Astrocyte (in vitro differentiated cells and primary cell): ENCODE measurements around the gene MOGAT3. TPM values are rescaled to one million over a fixed set of nuclear protein-coding genes. Genes with fewer than 3 reads are reported as not detected.
"Not testable (repeated sequence)": the region's sequence is repeated elsewhere in the genome, so short reads cannot be mapped to it uniquely, and the experiment has no call there.

Experiments used
- DNase-seq: peaks from one replicate; pipeline ENCODE4 v3.0.0-alpha.2; 2010; ENCODE audit warnings: low read depth
- FAIRE-seq: peaks from 2 replicates; lab custom pipeline; 2011; peaks lifted over from hg19 to GRCh38; lab: Jason Lieb, UNC
- H2AFZ ChIP-seq: 2 replicates; pipeline ENCODE4 v1.6.0; 2012; ENCODE audit warnings: low read depth, low read length, inconsistent platforms
- H3K27ac ChIP-seq: 2 replicates; pipeline ENCODE4 v1.5.1; 2011; ENCODE audit warnings: low read depth, low read length, inconsistent platforms
- H3K27me3 ChIP-seq: 2 replicates; pipeline ENCODE4 v1.6.0; 2011; ENCODE audit warnings: low read length, inconsistent platforms; ENCODE audit not compliant: insufficient read depth
- H3K36me3 ChIP-seq: 2 replicates; pipeline ENCODE4 v1.5.1; 2011; ENCODE audit warnings: low read length, inconsistent platforms; ENCODE audit not compliant: insufficient read depth
- H3K4me1 ChIP-seq: 2 replicates; pipeline ENCODE4 v1.5.1; 2011; ENCODE audit warnings: low read length, inconsistent platforms; ENCODE audit not compliant: insufficient read depth
- H3K4me2 ChIP-seq: 2 replicates; pipeline ENCODE4 v1.6.0; 2012; ENCODE audit warnings: low read length, inconsistent platforms
- H3K4me3 ChIP-seq: 2 replicates; pipeline ENCODE4 v1.5.1; 2011; ENCODE audit warnings: low read depth, mild to moderate bottlenecking, low read length, inconsistent platforms; ENCODE audit not compliant: insufficient read depth
- H3K79me2 ChIP-seq: 2 replicates; pipeline ENCODE4 v1.6.0; 2012; ENCODE audit warnings: mild to moderate bottlenecking, low read length, inconsistent platforms; ENCODE audit not compliant: insufficient read depth
- H3K9ac ChIP-seq: 2 replicates; pipeline ENCODE4 v1.6.0; 2012; ENCODE audit warnings: mild to moderate bottlenecking, low read length, inconsistent platforms
- H3K9me3 ChIP-seq: 2 replicates; pipeline ENCODE4 v1.5.1; 2012; ENCODE audit warnings: low read depth, mild to moderate bottlenecking, low read length, inconsistent platforms; ENCODE audit not compliant: insufficient read depth
- H4K20me1 ChIP-seq: 2 replicates; pipeline ENCODE4 v1.6.0; 2012; ENCODE audit warnings: low read length, inconsistent platforms; ENCODE audit not compliant: insufficient read depth
- H3K27ac Mint-ChIP-seq: one replicate; pipeline ENCODE4 v1.8.0; 2021; ENCODE audit warnings: mild to moderate bottlenecking, mixed read lengths; ENCODE audit not compliant: unreplicated experiment
- H3K27me3 Mint-ChIP-seq: one replicate; pipeline ENCODE4 v1.8.0; 2021; ENCODE audit warnings: low read depth, mixed read lengths; ENCODE audit not compliant: unreplicated experiment
- H3K36me3 Mint-ChIP-seq: one replicate; pipeline ENCODE4 v1.8.0; 2021; ENCODE audit warnings: low read depth, mixed read lengths; ENCODE audit not compliant: unreplicated experiment
- H3K4me1 Mint-ChIP-seq: one replicate; pipeline ENCODE4 v1.8.0; 2021; ENCODE audit warnings: low read depth, mixed read lengths; ENCODE audit not compliant: unreplicated experiment
- H3K4me3 Mint-ChIP-seq: one replicate; pipeline ENCODE4 v1.8.0; 2021; ENCODE audit warnings: mild to moderate bottlenecking, moderate library complexity, mixed read lengths; ENCODE audit not compliant: unreplicated experiment
- H3K9me3 Mint-ChIP-seq: one replicate; pipeline ENCODE4 v1.8.0; 2021; ENCODE audit warnings: mild to moderate bottlenecking, mixed read lengths; ENCODE audit not compliant: unreplicated experiment
- CTCF ChIP-seq: IDR thresholded peaks from 2 replicates; pipeline ENCODE4 v1.5.1; 2011; ENCODE audit warnings: low read depth, mild to moderate bottlenecking, inconsistent platforms, low read length, moderate library complexity; ENCODE audit not compliant: insufficient read depth
- EZH2 ChIP-seq: IDR thresholded peaks from 2 replicates; pipeline ENCODE4 v1.6.1; 2012; ENCODE audit warnings: mild to moderate bottlenecking, low read length, inconsistent platforms; ENCODE audit not compliant: insufficient read depth
- total RNA-seq: library from RNA; stranded (reverse); gene quantifications from 2 replicates; pipeline ENCODE4 v1.2.1, GENCODE V29; 2021

Gene MOGAT3
- total RNA-seq, 1 donor from 2014 or later: not detected

GRCh38 chr7:101202603-101202918 is 1.7 kb upstream of the MOGAT3 start:
- Histone ChIP-seq H3K36me3 (no peaks in the 10 kb centered on the region), H3K27me3 (peaks cover 24% of the 10 kb centered on the region), H4K20me1 (peaks cover 8% of the 10 kb centered on the region), H3K4me1 (peaks cover 2% of the 10 kb centered on the region), H3K9ac (no peak overlapping the region), H3K27ac (no peak overlapping the region), H3K79me2 (no peaks in the 10 kb centered on the region), H3K4me2 (no peak overlapping the region), H3K4me3 (no peak overlapping the region), H3K9me3 (no peaks in the 10 kb centered on the region), H2AFZ (no peak overlapping the region)
- TF ChIP-seq EZH2: no peak
- no peak for TF ChIP-seq CTCF
- Mint-ChIP-seq H3K27ac (no peak overlapping the region), H3K27me3 (peaks cover 30% of the 10 kb centered on the region), H3K4me3 (no peak overlapping the region), H3K9me3 (no peaks in the 10 kb centered on the region), H3K4me1 (no peaks in the 10 kb centered on the region), H3K36me3 (no peaks in the 10 kb centered on the region)
- DNase-seq: no peak
- FAIRE-seq: no peak

- H3K27ac Mint-ChIP-seq: no peak overlapping the region
- H3K9ac ChIP-seq: no peak overlapping the region
- peaks cover 24% of the 10 kb centered on the region for H3K27me3 ChIP-seq
- peak overlapping the region; percentile 41 for H2AFZ ChIP-seq
- no peaks in the 10 kb centered on the region for H3K36me3 Mint-ChIP-seq
- DNase-seq: no peak
- H3K4me2 ChIP-seq: peak overlapping the region; percentile 44
- no peaks in the 10 kb centered on the region for H3K9me3 ChIP-seq
- no peaks in the 10 kb centered on the region for H3K9me3 Mint-ChIP-seq
- H3K4me3 Mint-ChIP-seq: no peak overlapping the region
- H3K4me1 ChIP-seq: peaks cover 2% of the 10 kb centered on the region
- no peak overlapping the region for H3K27ac ChIP-seq
- no peak for FAIRE-seq
- H3K79me2 ChIP-seq: no peaks in the 10 kb centered on the region
- H3K4me3 ChIP-seq: no peak overlapping the region
- H3K4me1 Mint-ChIP-seq: no peaks in the 10 kb centered on the region
- H3K36me3 ChIP-seq: no peaks in the 10 kb centered on the region
- H4K20me1 ChIP-seq: peaks cover 8% of the 10 kb centered on the region
- TF ChIP-seq EZH2: peak; percentile 92
- no peak for TF ChIP-seq CTCF
- H3K27me3 Mint-ChIP-seq: peaks cover 30% of the 10 kb centered on the region
Observed at GRCh38 chr7:101201695-101202602, 1.1 kb upstream of the MOGAT3 start.

GRCh38 chr7:101200504-101200861 is 353 bp downstream of the MOGAT3 start:
- TF ChIP-seq CTCF: no peak
- no peak for TF ChIP-seq EZH2
- no peak overlapping the region for H3K27ac ChIP-seq
- Mint-ChIP-seq H3K9me3 (no peaks in the 10 kb centered on the region), H3K36me3 (no peaks in the 10 kb centered on the region), H3K4me3 (no peak overlapping the region), H3K4me1 (no peaks in the 10 kb centered on the region), H3K27ac (no peak overlapping the region), H3K27me3 (peaks cover 30% of the 10 kb centered on the region)
- peaks cover 3% of the 10 kb centered on the region for H4K20me1 ChIP-seq
- no peak overlapping the region for H2AFZ ChIP-seq
- no peaks in the 10 kb centered on the region for H3K9me3 ChIP-seq
- no peak overlapping the region for H3K4me2 ChIP-seq
- H3K27me3 ChIP-seq: peaks cover 24% of the 10 kb centered on the region
- H3K36me3 ChIP-seq: no peaks in the 10 kb centered on the region
- H3K79me2 ChIP-seq: no peaks in the 10 kb centered on the region
- H3K4me1 ChIP-seq: peaks cover 2% of the 10 kb centered on the region
- FAIRE-seq (no peak), DNase-seq (no peak)
- no peak overlapping the region for H3K9ac ChIP-seq
- no peak overlapping the region for H3K4me3 ChIP-seq

- not testable (repeated sequence) for H3K9me3 Mint-ChIP-seq, H3K4me2 ChIP-seq, H3K4me1 Mint-ChIP-seq, H3K27ac Mint-ChIP-seq, H3K9me3 ChIP-seq, H3K36me3 Mint-ChIP-seq, H3K9ac ChIP-seq, H2AFZ ChIP-seq, H3K27ac ChIP-seq, DNase-seq, H3K4me1 ChIP-seq, FAIRE-seq, H4K20me1 ChIP-seq, H3K4me3 ChIP-seq, H3K79me2 ChIP-seq, H3K4me3 Mint-ChIP-seq, H3K36me3 ChIP-seq
- peaks cover 24% of the 10 kb centered on the region for H3K27me3 ChIP-seq
- peaks cover 34% of the 10 kb centered on the region for H3K27me3 Mint-ChIP-seq
Observed at GRCh38 chr7:101199522-101199921, 1.3 kb downstream of the MOGAT3 start.
